Suppressor macrophage (primary cell): ENCODE results near the gene SERPINB1.
A peak's percentile ranks its signal among the peaks of the same experiment; 100 is the strongest.
"Not testable (repeated sequence)": the region's sequence is repeated elsewhere in the genome, so short reads cannot be mapped to it uniquely, and the experiment has no call there.

ENCODE experiments used
- DNase-seq, 4 experiments: peaks; one replicate each; pipeline ENCODE4 v3.0.0-alpha.2; 2020 to 2022

SERPINB1 gene

GRCh38 chr6:2810092-2810671 lies 31.5 kb downstream of the SERPINB1 start:
- peak in 1 of 4 experiments; percentile 32 for DNase-seq

- DNase-seq: no peak
Measured at GRCh38 chr6:2809015-2809414, 32.6 kb downstream of the SERPINB1 start.

- DNase-seq: peak; percentile 30 to 65 (median 54)
Measured at GRCh38 chr6:2807342-2808090, 34.1 kb downstream of the SERPINB1 start.

DNA sequence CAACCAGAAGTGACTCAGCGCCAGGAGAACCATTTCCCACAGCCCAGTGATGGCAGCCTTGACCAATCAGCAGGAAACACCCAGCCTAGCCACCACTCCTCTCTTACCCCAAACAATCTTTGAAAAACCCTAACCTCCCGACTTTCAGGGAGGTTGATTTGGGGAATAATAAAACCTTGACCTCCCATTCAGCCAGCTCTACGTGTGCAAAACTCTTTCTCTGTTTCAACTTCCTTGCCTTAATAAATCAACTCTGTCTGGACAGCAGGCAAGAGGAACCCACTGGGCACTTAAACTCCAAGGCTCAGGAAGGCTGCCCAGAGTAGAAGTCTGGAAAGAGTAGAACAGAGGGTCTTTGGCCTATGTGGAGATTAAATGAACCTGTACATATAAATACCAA lies 35.0 kb downstream of the SERPINB1 start:
- DNase-seq: no peak

DNA sequence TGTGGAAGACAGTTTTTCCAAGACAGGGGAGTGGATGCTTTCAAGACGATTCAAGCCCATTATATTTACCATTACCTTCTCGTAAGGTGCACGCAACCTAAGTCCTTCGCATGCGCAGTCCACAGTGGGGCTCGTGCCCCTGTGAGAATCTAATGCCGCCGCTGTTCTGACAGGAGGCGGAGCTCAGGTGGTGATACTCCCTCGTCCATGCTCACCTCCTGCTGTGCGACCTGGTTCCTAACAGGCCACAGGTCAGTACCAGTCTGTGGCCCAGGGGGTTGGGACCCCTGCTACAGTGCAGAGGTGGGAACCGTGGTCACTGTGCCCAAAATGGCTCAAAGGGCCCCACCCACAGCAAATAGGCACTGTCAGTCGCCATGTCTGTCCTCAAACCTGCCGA lies 36.6 kb downstream of the SERPINB1 start:
- no peak for DNase-seq

DNA sequence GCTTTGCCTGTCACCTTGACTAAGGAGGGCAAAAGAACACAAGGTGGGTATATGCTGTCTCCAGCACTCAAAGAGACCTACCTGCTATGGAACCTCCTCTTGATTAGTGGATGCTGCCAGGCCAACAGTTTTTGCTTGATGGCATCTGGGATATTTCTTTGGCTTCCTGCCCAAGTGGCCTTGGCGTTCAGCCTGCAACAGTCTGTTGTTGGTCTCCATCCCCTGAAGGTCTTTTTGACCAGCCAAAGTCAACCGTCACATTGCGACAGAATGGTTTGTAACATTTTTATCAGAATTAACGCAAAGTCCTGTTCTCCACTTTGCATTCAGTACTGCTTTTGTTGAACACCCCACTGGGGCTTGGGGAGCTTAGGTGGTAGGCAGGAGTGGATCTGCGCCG lies 37.1 kb downstream of the SERPINB1 start:
- no peak for DNase-seq

DNA sequence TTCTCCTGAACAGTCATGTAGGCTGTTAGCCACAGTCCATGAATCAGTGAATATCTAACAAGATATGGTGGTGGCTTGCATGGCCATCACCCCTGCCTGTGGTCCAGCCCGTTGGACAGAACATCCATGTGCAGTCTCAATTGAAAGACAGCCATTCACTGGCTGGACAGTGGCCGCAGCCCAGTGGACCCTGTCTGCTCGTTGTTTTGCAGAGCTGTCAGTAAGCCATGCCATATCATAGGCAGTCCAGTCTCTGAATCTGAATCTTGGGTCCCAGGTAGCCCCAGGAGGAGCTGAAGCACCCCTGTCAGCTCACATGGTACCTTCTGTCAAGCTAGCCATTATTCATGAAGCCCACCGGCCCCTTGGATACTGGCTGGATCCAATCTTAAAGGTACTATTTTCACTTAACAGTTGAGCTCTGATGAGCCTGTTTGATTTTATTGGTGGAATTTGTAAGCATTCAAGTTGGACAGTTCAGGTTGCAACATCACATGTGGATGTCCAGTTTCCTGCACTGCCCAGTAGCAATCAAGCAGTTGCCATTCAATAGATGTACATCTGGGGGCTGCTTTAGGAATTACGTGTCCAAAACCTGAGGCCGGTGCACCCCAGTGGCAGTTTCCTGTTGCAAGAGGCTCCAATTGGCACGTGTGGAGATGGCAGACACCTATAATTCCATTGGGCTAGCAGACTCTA lies 37.8 kb downstream of the SERPINB1 start:
- DNase-seq: no peak

GRCh38 chr6:2802521-2803060 lies 39.1 kb downstream of the SERPINB1 start:
- DNase-seq: no peak

DNA sequence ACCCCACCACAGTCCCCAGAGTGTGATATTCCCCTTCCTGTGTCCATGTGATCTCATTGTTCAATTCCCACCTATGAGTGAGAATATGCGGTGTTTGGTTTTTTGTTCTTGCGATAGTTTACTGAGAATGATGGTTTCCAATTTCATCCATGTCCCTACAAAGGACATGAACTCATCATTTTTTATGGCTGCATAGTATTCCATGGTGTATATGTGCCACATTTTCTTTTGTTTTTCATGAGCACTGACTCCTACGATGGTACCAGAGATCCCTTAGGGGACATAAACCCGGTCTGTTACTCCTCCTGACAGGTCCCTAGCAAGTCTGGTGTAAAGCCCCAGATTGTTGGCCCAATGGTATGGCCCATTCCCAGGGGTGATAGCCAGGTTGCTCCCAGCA lies 40.0 kb downstream of the SERPINB1 start:
- not testable (repeated sequence) for DNase-seq

DNA sequence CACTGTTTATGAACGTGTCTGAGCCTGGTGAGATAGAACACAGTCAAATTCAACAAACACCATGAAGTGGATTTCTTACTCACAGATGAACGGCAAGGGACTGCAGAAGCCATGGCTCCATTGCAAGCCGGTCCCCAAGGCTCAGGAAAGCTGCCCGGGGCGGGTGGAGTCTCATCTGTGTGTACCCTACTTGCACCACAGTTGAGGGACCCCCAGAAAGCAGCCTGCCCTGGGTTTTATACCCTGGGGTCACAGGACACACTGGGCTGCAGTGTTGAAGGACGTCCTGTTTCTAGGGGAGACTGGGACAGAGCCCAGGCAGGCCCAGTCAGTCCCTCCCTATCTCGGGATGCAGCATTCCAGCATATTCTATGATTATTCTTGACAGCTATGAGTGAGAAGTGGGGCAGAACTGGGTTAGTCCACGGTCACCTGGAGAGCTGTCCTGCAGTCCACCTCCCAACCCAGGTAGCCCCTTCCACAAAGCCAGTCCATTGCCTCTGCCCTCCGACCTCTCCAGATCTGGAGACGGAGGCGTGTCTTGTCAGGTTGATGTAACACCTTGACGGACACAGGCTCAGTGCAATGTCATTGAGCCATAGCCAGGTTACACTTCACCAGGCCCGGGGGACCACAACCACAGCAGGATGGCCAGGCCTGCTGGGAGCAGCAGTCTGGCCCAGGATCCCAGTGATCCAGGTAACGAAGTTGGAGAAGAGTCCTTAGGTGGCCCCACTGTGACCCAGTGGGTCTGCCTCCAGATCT lies 40.9 kb downstream of the SERPINB1 start:
- DNase-seq: no peak

DNA sequence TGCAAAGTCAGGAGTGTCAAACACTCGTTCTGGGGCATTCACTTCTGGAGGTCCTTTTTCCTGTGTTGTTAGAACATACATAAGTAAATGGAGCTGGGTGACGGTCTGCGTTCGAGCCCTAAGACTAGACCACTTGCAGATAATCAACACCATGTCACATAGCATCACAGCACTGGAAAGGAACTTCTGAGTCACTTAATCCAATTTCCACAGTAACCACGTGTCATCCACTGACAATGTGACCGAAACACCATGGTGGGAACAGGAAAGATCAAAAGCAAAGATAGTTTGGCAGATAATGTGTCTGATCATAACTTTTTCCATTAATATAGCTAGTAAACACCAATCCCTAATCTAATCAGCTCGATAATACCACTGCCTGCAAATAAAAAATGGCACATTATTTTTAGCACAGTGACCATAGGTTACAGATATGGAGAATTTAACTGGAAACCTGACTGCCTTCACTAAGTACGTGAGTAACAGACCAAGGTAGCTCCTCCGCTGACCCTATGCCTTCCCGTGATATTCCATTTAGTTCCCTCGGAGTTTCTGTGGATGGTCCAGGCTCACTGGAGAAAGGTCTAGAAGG lies 41.6 kb downstream of the SERPINB1 start:
- peak in 2 of 4 experiments; percentile 33 to 39 for DNase-seq

GRCh38 chr6:2798586-2799134 lies 43.0 kb downstream of the SERPINB1 start:
- DNase-seq: no peak

DNA sequence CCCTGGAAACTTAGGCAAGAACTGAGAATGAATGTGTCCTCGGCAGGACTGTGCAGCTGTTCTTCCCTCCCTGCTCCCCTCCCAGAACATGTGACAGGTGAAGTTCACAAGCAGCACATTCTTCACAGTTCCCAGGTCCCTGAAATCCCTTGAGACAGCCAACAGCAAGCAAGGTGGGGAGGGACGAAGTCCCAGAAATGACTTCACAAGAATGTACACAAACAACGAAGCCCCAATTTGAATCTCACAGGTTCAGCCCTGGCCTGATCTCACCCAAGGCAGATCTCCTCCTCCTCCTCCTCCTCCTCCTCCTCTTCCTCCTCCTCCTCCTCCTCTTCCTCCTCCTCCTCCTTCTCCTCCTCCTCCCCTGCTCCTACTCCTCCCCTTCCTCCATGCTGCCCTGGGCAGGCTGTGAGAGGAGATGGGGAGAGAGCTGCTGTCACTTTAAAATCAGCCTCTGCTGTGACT lies 44.1 kb downstream of the SERPINB1 start:
- DNase-seq: no peak

GRCh38 chr6:2796861-2797260 lies 44.8 kb downstream of the SERPINB1 start:
- DNase-seq: peak; percentile 46 to 69 (median 61)

- peak; percentile 55 to 75 (median 74) for DNase-seq
Measured at GRCh38 chr6:2795956-2796355, 45.7 kb downstream of the SERPINB1 start.

DNA sequence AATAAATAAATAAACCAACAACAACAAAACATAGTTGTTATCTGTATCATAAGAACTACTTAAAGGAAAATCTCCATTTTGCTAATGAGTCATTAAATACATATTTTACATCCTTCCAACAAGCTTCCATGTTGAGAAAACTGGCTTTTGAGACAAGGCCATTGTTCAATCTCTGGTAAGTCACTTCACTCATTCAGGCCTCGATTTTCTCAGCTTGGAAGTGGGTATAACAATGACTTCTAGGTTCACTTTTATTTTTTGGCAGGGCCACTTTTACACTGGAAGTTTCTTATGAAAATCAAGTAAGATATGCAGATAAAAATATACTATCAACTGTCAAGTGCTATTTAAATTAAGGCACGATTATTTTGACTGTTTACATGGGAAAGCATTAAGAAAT lies 46.5 kb downstream of the SERPINB1 start:
- DNase-seq: no peak

DNA sequence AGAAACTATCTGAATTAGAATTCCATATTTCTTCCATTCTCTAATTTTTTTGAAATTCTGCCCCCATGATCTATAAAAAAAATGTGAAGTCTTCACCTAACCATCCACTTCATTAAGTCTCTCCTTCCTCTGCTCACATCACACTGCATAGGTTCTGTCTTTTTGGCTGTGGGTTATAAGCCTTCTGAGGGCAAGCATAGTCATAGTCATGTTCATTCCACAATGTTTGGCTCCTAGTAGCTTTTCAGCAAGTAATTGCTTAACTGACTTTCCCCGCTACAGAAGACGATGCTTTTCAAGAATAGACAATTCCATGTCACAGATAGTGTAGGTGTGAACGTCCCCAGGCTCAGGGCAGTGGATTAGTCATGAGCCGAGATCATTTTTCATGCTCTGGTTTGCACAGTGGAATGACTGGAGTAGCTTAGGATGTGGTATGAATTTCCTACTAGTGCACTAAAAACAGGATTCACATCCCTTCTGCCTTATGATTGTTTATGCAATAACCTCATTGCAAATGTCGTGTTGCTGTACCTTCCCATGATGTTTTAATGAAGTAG lies 47.4 kb downstream of the SERPINB1 start:
- peak; percentile 38 to 68 (median 46) for DNase-seq

GRCh38 chr6:2793534-2794151 lies 48.0 kb downstream of the SERPINB1 start:
- peak; percentile 33 to 60 (median 56) for DNase-seq

GRCh38 chr6:2792330-2793110 lies 49.1 kb downstream of the SERPINB1 start:
- DNase-seq: peak in 3 of 4 experiments; percentile 20 to 48 (median 33)

GRCh38 chr6:2791450-2791974 lies 50.2 kb downstream of the SERPINB1 start:
- peak in 1 of 4 experiments; percentile 21 for DNase-seq
